ENCODE data around the gene PRPF8.
"Not testable (repeated sequence)": the region's sequence is repeated elsewhere in the genome, so short reads cannot be mapped to it uniquely, and the experiment has no call there.

The PRPF8 gene

GRCh38 chr17:1716076-1716911 lies 31.6 kb upstream of the PRPF8 start:
- DNase-seq = peak; percentile 99

- DNase-seq = no peak
Observed at GRCh38 chr17:1715803-1716075, 31.1 kb upstream of the PRPF8 start.

GRCh38 chr17:1714980-1715802 lies 30.5 kb upstream of the PRPF8 start:
- DNase-seq = peak; percentile 39

- DNase-seq = peak; percentile 81
Observed at GRCh38 chr17:1714427-1714979, 29.8 kb upstream of the PRPF8 start.

GRCh38 chr17:1713878-1714426 lies 29.3 kb upstream of the PRPF8 start:
- peak; percentile 69 for DNase-seq

- DNase-seq = no peak
Observed at GRCh38 chr17:1713160-1713877, 28.7 kb upstream of the PRPF8 start.

- DNase-seq = no peak
Observed at GRCh38 chr17:1712271-1712670, 27.6 kb upstream of the PRPF8 start.

GRCh38 chr17:1711804-1712203 lies 27.1 kb upstream of the PRPF8 start:
- DNase-seq = no peak

- no peak for DNase-seq
Observed at GRCh38 chr17:1710807-1711553, 26.3 kb upstream of the PRPF8 start.

- peak; percentile 57 for DNase-seq
Observed at GRCh38 chr17:1709971-1710806, 25.5 kb upstream of the PRPF8 start, which contains the start of gene TLCD2. TSS of gene TLCD2 (minus strand) at chr17:1710377. CDS start at chr17:1710242, 135 bp downstream.

- DNase-seq = no peak
Observed at GRCh38 chr17:1709403-1709951, 24.8 kb upstream of the PRPF8 start.

- DNase-seq = not testable (repeated sequence)
Observed at GRCh38 chr17:1708791-1709346, 24.2 kb upstream of the PRPF8 start.

- no peak for DNase-seq
Observed at GRCh38 chr17:1707107-1707506, 22.4 kb upstream of the PRPF8 start.

- no peak for DNase-seq
Observed at GRCh38 chr17:1705004-1705403, 20.3 kb upstream of the PRPF8 start.

GRCh38 chr17:1703063-1703462 lies 18.4 kb upstream of the PRPF8 start:
- DNase-seq = no peak

GRCh38 chr17:1699891-1700290 lies 15.2 kb upstream of the PRPF8 start:
- not testable (repeated sequence) for DNase-seq

- DNase-seq = no peak
Observed at GRCh38 chr17:1697681-1698080, 13.0 kb upstream of the PRPF8 start.

GRCh38 chr17:1695365-1695764 lies 10.7 kb upstream of the PRPF8 start:
- no peak for DNase-seq

GRCh38 chr17:1693339-1693738 lies 8.7 kb upstream of the PRPF8 start:
- no peak for DNase-seq

GRCh38 chr17:1690544-1691221 lies 6.0 kb upstream of the PRPF8 start:
- DNase-seq = no peak

All from NCI-H69 (cell line).